ENCODE data around the gene ACTR3. TPM values are rescaled to one million over a fixed set of nuclear protein-coding genes. Genes with fewer than 3 reads are reported as not detected.

Gene ACTR3
- total RNA-seq, 1 experiment from 2014 or later, result 180 TPM

DNA sequence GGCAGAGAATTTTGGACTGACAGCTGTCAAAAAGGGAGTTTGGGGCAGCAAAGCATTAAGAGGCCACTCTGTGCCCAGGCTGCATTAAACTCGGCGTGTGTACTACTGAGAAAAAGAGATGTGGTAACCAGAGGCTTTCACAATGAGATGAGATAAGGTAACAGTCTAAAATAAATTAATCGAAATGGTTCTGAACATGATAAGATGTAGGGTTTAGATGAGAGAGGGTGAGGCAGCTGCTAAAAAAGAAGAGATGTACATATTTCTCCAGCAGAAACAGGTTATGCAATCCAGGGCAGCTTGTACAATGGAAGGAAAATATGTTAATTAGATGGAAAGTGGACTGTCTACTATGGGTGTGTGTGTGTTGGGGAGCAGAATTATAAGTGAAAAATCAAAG lies 39.2 kb upstream of the ACTR3 start:
- H4K20me1 ChIP-seq (ENCODE audit: control insufficient read depth, insufficient read depth, insufficient read length), result no peaks in the 10 kb centered on the region
- Mint-ChIP-seq H3K4me3 (no peak overlapping the region), H3K27me3 (ENCODE audit: low read depth) (peaks cover 2% of the 10 kb centered on the region; the same call in 1 of the 2 replicates), H3K9me3 (peaks cover 9 to 12% of the 10 kb centered on the region in 2 experiments; a peak in 4 of 5 replicates), H3K4me1 (no peaks in the 10 kb centered on the region), H3K27ac (no peak overlapping the region), H3K36me3 (ENCODE audit: insufficient read depth in 1 of 3, low read depth in 3 of 3) (peaks cover 2 to 15% (median 3%) of the 10 kb centered on the region in 3 experiments; a peak in 4 of 7 replicates)
- H3K79me2 ChIP-seq (ENCODE audit: insufficient read depth, low read length), result no peaks in the 10 kb centered on the region
- no peaks in the 10 kb centered on the region for H3K79me1 ChIP-seq (ENCODE audit: insufficient read depth, low read depth, low read length, poor library complexity, severe bottlenecking)
- H2BK12ac ChIP-seq (ENCODE audit: insufficient read length, low read depth, low read length), result no peak overlapping the region
- no peak overlapping the region for H4K5ac ChIP-seq (ENCODE audit: insufficient read length, low read depth, low read length)
- no peak overlapping the region for H3K4me2 ChIP-seq (ENCODE audit: insufficient read depth, insufficient read length, low read length)
- no peak for DNase-seq
- H3K56ac ChIP-seq (ENCODE audit: insufficient read length, low read depth, low read length), result no peak overlapping the region
- no peak overlapping the region for H4K8ac ChIP-seq (replicated peaks; ENCODE audit: insufficient read length, low read depth, low read length)
- no peak overlapping the region for H2BK120ac ChIP-seq (ENCODE audit: low read depth, low read length, poor library complexity, severe bottlenecking)
- H2BK15ac ChIP-seq (ENCODE audit: low read depth, low read length), result no peak overlapping the region
- H3K23me2 ChIP-seq (ENCODE audit: insufficient read length, low read depth, low read length, poor library complexity, severe bottlenecking), result no peaks in the 10 kb centered on the region
- no peak overlapping the region for H3T11ph ChIP-seq (ENCODE audit: low read length)
- H3K14ac ChIP-seq (ENCODE audit: insufficient read depth, low read length), result no peak overlapping the region
- no peak overlapping the region for H3K18ac ChIP-seq (ENCODE audit: insufficient read length, low read depth, low read length)
- H2AFZ ChIP-seq (ENCODE audit: low read length), result no peak overlapping the region
- no peaks in the 10 kb centered on the region for H3K4me1 ChIP-seq (ENCODE audit: insufficient read depth, low read length)
- no peak overlapping the region for H3K4ac ChIP-seq (ENCODE audit: low read depth, low read length)
- H2BK5ac ChIP-seq (ENCODE audit: insufficient read length, low read length), result no peak overlapping the region
- no peak overlapping the region for H2AK5ac ChIP-seq (ENCODE audit: insufficient read length, low read length)
- no CpG with 5 or more reads among the region's 3 CpGs for WGBS (ENCODE audit: extremely low coverage, insufficient read length, low lambda C conversion rate)
- no peaks in the 10 kb centered on the region for H3K9me3 ChIP-seq (ENCODE audit: control insufficient read depth, low read depth, low read length)
- H3K27ac ChIP-seq (ENCODE audit: insufficient read length, low read depth, low read length), result no peak overlapping the region
- H3K9ac ChIP-seq (ENCODE audit: extremely low read depth, insufficient read length, low read length), result no peak overlapping the region
- H4K91ac ChIP-seq (ENCODE audit: insufficient read length, low read depth, low read length), result no peak overlapping the region
- H2BK20ac ChIP-seq (ENCODE audit: low read depth, low read length, poor library complexity, severe bottlenecking), result no peak overlapping the region
- no peaks in the 10 kb centered on the region for H3K27me3 ChIP-seq (ENCODE audit: insufficient read depth, low read length)
- no peak overlapping the region for H3K23ac ChIP-seq (ENCODE audit: insufficient read length, low read depth, low read length)
- TF ChIP-seq, protein P1, sequence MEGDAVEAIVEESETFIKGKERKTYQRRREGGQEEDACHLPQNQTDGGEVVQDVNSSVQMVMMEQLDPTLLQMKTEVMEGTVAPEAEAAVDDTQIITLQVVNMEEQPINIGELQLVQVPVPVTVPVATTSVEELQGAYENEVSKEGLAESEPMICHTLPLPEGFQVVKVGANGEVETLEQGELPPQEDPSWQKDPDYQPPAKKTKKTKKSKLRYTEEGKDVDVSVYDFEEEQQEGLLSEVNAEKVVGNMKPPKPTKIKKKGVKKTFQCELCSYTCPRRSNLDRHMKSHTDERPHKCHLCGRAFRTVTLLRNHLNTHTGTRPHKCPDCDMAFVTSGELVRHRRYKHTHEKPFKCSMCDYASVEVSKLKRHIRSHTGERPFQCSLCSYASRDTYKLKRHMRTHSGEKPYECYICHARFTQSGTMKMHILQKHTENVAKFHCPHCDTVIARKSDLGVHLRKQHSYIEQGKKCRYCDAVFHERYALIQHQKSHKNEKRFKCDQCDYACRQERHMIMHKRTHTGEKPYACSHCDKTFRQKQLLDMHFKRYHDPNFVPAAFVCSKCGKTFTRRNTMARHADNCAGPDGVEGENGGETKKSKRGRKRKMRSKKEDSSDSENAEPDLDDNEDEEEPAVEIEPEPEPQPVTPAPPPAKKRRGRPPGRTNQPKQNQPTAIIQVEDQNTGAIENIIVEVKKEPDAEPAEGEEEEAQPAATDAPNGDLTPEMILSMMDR (conservative IDR thresholded peaks at IDR 0.05), result no peak
